MG63 (cell line): ENCODE results near the gene AOX1. TPM values are rescaled to one million over a fixed set of nuclear protein-coding genes. Genes with fewer than 3 reads are reported as not detected.

Experiments used
- total RNA-seq: library from RNA; depleted of rRNA; stranded (reverse); fragments of >200 nt; shearing (Covaris generic); gene quantifications from 2 replicates; pipeline ENCODE4 v1.2.3, GENCODE V29; 2014; ENCODE audit warnings: low replicate concordance; rRNA removed

Gene AOX1
- total RNA-seq, 1 experiment from 2014 or later: 19.1 TPM

Other genes with a start within 250 kb of the AOX1 start
- gene KCTD18, start 75.9 kb upstream of the AOX1 start, total RNA-seq: 13.0 and 30.5 TPM in 2 replicates
- gene SGO2, start 59.8 kb upstream of the AOX1 start, total RNA-seq: 6.3 and 10.3 TPM in 2 replicates
- 281 and 464 TPM in 2 replicates for gene BZW1, start 225.9 kb downstream of the AOX1 start, total RNA-seq